ENCODE results near the gene TMTC3. TPM values are rescaled to one million over a fixed set of nuclear protein-coding genes. Genes with fewer than 3 reads are reported as not detected.
"Not testable (repeated sequence)": the region's sequence is repeated elsewhere in the genome, so short reads cannot be mapped to it uniquely, and the experiment has no call there.

Gene TMTC3
- total RNA-seq, result 30.4 TPM

GRCh38 chr12:88141774-88142609, at the start of gene TMTC3, which contains the start of gene CEP290:
Gene TMTC3, plus strand, starts transcription at chr12:88142307. Its CDS starts 6,009 bp downstream, at chr12:88148316.
Gene CEP290, minus strand, starts transcription at chr12:88142088. Its CDS starts 781 bp downstream, at chr12:88141307.
- DNase-seq, result peak; percentile 98

GRCh38 chr12:88092771-88093170, 49.3 kb upstream of the TMTC3 start:
- DNase-seq, result no peak

- no peak for DNase-seq
Measured at GRCh38 chr12:88093573-88093972, 48.5 kb upstream of the TMTC3 start.

- DNase-seq, result no peak
Measured at GRCh38 chr12:88108021-88108420, 34.1 kb upstream of the TMTC3 start.

GRCh38 chr12:88111074-88111652, 30.9 kb upstream of the TMTC3 start:
- no peak for DNase-seq

- no peak for DNase-seq
Measured at GRCh38 chr12:88113871-88114270, 28.2 kb upstream of the TMTC3 start.

GRCh38 chr12:88122666-88123065, 19.4 kb upstream of the TMTC3 start:
- no peak for DNase-seq

GRCh38 chr12:88127099-88127498, 15.0 kb upstream of the TMTC3 start:
- DNase-seq, result no peak

GRCh38 chr12:88127855-88128254, 14.3 kb upstream of the TMTC3 start:
- no peak for DNase-seq

- DNase-seq, result no peak
Measured at GRCh38 chr12:88132392-88132791, 9.7 kb upstream of the TMTC3 start.

- not testable (repeated sequence) for DNase-seq
Measured at GRCh38 chr12:88133181-88133580, 8.9 kb upstream of the TMTC3 start.

- not testable (repeated sequence) for DNase-seq
Measured at GRCh38 chr12:88139711-88140110, 2.4 kb upstream of the TMTC3 start.

GRCh38 chr12:88141425-88141773, 708 bp upstream of the TMTC3 start:
- DNase-seq, result no peak

GRCh38 chr12:88142610-88142991, 494 bp downstream of the TMTC3 start:
- no peak for DNase-seq

- DNase-seq, result no peak
Measured at GRCh38 chr12:88144037-88144436, 1.9 kb downstream of the TMTC3 start.

- no peak for DNase-seq
Measured at GRCh38 chr12:88144546-88145468, 2.7 kb downstream of the TMTC3 start.

GRCh38 chr12:88145567-88146505, 3.7 kb downstream of the TMTC3 start:
- DNase-seq, result no peak

- no peak for DNase-seq
Measured at GRCh38 chr12:88150063-88150462, 8.0 kb downstream of the TMTC3 start.

GRCh38 chr12:88153959-88154358, 11.9 kb downstream of the TMTC3 start:
- DNase-seq, result no peak

GRCh38 chr12:88156075-88156654, 14.1 kb downstream of the TMTC3 start:
- no peak for DNase-seq

GRCh38 chr12:88163371-88163770, 21.3 kb downstream of the TMTC3 start:
- DNase-seq, result no peak
